GM23338 (cell line): ENCODE data around the gene PLPP7. TPM values are rescaled to one million over a fixed set of nuclear protein-coding genes. Genes with fewer than 3 reads are reported as not detected.

ENCODE experiments used
- ATAC-seq: fragments of 200-7000 bp; cut with Tn5 transposase; 3 replicates; pipeline ENCODE4 v1.9.1; 2020
- DNase-seq: peaks from one replicate; pipeline ENCODE4 v3.0.0-alpha.2; 2015; ENCODE audit warnings: low spot score
- H2AFZ ChIP-seq: fragments of 200-600 bp; sonication (generic); 2 replicates; pipeline ENCODE4 v1.8.0; 2016; ENCODE audit warnings: antibody characterized with exemption, mild to moderate bottlenecking, moderate library complexity
- H3F3A ChIP-seq: fragments of 200-600 bp; sonication (generic); replicated peaks from 2 replicates; pipeline ENCODE4 v1.8.0; 2017; ENCODE audit warnings: antibody characterized with exemption, mixed run types, low read depth
- H3K27ac ChIP-seq: fragments of 200-600 bp; sonication (generic); 2 replicates; pipeline ENCODE4 v1.6.1; 2016; ENCODE audit warnings: low read depth
- H3K27me3 ChIP-seq: fragments of 200-600 bp; sonication (generic); 2 replicates; pipeline ENCODE4 v1.8.0; 2016; ENCODE audit warnings: mild to moderate bottlenecking, mixed run types, moderate library complexity; ENCODE audit not compliant: insufficient read depth
- H3K36me3 ChIP-seq: fragments of 200-600 bp; sonication (generic); 2 replicates; pipeline ENCODE4 v1.8.0; 2016; ENCODE audit warnings: mild to moderate bottlenecking; ENCODE audit not compliant: insufficient read depth
- H3K4me1 ChIP-seq: fragments of 200-600 bp; sonication (generic); 2 replicates; pipeline ENCODE4 v1.8.0; 2016; ENCODE audit warnings: mild to moderate bottlenecking, moderate library complexity; ENCODE audit not compliant: insufficient read depth
- H3K4me2 ChIP-seq: fragments of 200-600 bp; sonication (generic); 2 replicates; pipeline ENCODE4 v1.7.1; 2017; ENCODE audit warnings: mixed run types
- H3K4me3 ChIP-seq: fragments of 200-600 bp; sonication (generic); 2 replicates; pipeline ENCODE4 v1.6.1; 2016; ENCODE audit warnings: mixed run types
- H3K79me2 ChIP-seq: fragments of 200-600 bp; sonication (generic); replicated peaks from 2 replicates; pipeline ENCODE4 v1.8.0; 2017; ENCODE audit warnings: mild to moderate bottlenecking; ENCODE audit not compliant: insufficient read depth
- H3K9me2 ChIP-seq: fragments of 200-600 bp; sonication (generic); 2 replicates; pipeline ENCODE4 v1.8.0; 2017; ENCODE audit not compliant: insufficient read depth
- H4K20me1 ChIP-seq: fragments of 200-600 bp; sonication (generic); replicated peaks from 2 replicates; pipeline ENCODE4 v1.8.0; 2017; ENCODE audit warnings: mild to moderate bottlenecking; ENCODE audit not compliant: insufficient read depth
- H3K27ac Mint-ChIP-seq: 2 replicates; pipeline ENCODE4 v1.8.0; 2020; ENCODE audit warnings: inconsistent platforms, mild to moderate bottlenecking, moderate library complexity, mixed read lengths
- H3K27me3 Mint-ChIP-seq: 3 replicates; pipeline ENCODE4 v1.8.0; 2022; ENCODE audit warnings: low read depth, mild to moderate bottlenecking, moderate library complexity, mixed read lengths, inconsistent platforms; ENCODE audit not compliant: insufficient read depth, poor library complexity
- H3K36me3 Mint-ChIP-seq: 3 replicates; pipeline ENCODE4 v1.8.0; 2021; ENCODE audit warnings: low read depth, mild to moderate bottlenecking, inconsistent platforms, moderate library complexity, mixed read lengths
- H3K4me1 Mint-ChIP-seq: 3 replicates; pipeline ENCODE4 v1.8.0; 2020; ENCODE audit warnings: mild to moderate bottlenecking, inconsistent platforms, mixed read lengths
- H3K4me3 Mint-ChIP-seq: 3 replicates; pipeline ENCODE4 v1.8.0; 2021; ENCODE audit warnings: moderate library complexity, mild to moderate bottlenecking, inconsistent platforms, mixed read lengths
- H3K9me3 Mint-ChIP-seq: 3 replicates; pipeline ENCODE4 v1.8.0; 2020; ENCODE audit warnings: moderate library complexity, mild to moderate bottlenecking, inconsistent platforms, mixed read lengths
- CREB1 ChIP-seq: fragments of 250-450 bp; sonication (Bioruptor Pico); IDR thresholded peaks from 2 replicates; pipeline ENCODE4 v1.5.0; 2020; ENCODE audit warnings: low read depth, mild to moderate bottlenecking, moderate library complexity
- ETS1 ChIP-seq: IDR thresholded peaks from 2 replicates; pipeline ENCODE4 v1.6.1; 2016; ENCODE audit warnings: antibody characterized with exemption
- EZH2 ChIP-seq: fragments of 200-600 bp; sonication (generic); IDR thresholded peaks from one replicate; pipeline ENCODE4 v1.8.0; 2017; ENCODE audit warnings: antibody characterized with exemption, mild to moderate bottlenecking, low read depth; ENCODE audit not compliant: unreplicated experiment
- EZH2phosphoT487 ChIP-seq: fragments of 200-600 bp; sonication (generic); IDR thresholded peaks from one replicate; pipeline ENCODE4 v1.8.1; 2018; ENCODE audit warnings: antibody characterized with exemption; ENCODE audit not compliant: unreplicated experiment
- JUNB ChIP-seq: IDR thresholded peaks from one replicate; pipeline ENCODE4 v1.6.1; 2016; ENCODE audit warnings: antibody characterized with exemption; ENCODE audit not compliant: unreplicated experiment
- NANOG ChIP-seq: IDR thresholded peaks from 2 replicates; pipeline ENCODE4 v1.6.1; 2016; ENCODE audit warnings: antibody characterized with exemption, borderline replicate concordance
- POLR2AphosphoS5 ChIP-seq: IDR thresholded peaks from 2 replicates; pipeline ENCODE4 v1.6.1; 2016; ENCODE audit warnings: antibody characterized with exemption, low read depth
- STAT1 ChIP-seq: IDR thresholded peaks from one replicate; pipeline ENCODE4 v1.6.1; 2016; ENCODE audit warnings: antibody characterized with exemption; ENCODE audit not compliant: unreplicated experiment
- ZNF114 ChIP-seq: fragments of 250-450 bp; sonication (Bioruptor Pico); IDR thresholded peaks from 2 replicates; pipeline ENCODE4 v1.5.0; 2020; ENCODE audit warnings: mild to moderate bottlenecking, moderate library complexity
- ZNF331 ChIP-seq: fragments of 250-450 bp; sonication (Bioruptor Pico); IDR thresholded peaks from 2 replicates; pipeline ENCODE4 v1.5.0; 2020; ENCODE audit warnings: low read depth, mild to moderate bottlenecking, moderate library complexity
- ZNF462 ChIP-seq: fragments of 250-450 bp; sonication (Bioruptor Pico); IDR thresholded peaks from 2 replicates; pipeline ENCODE4 v1.5.0; 2020; ENCODE audit warnings: mild to moderate bottlenecking, moderate library complexity
- polyA plus RNA-seq: library from polyadenylated mRNA; unstranded; fragments of >200 nt; fragmentation: Nextera tagmentation; extraction: Ambion mirVana; gene quantifications from 2 replicates; pipeline ENCODE4 v1.2.1, GENCODE V29; 2016
- total RNA-seq: library from RNA; depleted of rRNA; stranded (reverse); fragments of >200 nt; shearing (Covaris generic); gene quantifications from 2 replicates; pipeline ENCODE4 v1.2.3, GENCODE V29; 2014
- TF ChIP-seq, protein P1 (sequence below), 2 experiments: fragments of 200-600 bp in 1 of 2; sonication (generic) in 1 of 2; conservative IDR thresholded peaks; 2 replicates each; pipeline versions ENCODE4 v1.5.1 to v1.6.1; 2016 to 2017; ENCODE audit warnings: antibody characterized with exemption in 2 of 2, low read depth in 2 of 2, mild to moderate bottlenecking in 2 of 2, moderate library complexity in 1 of 2
- TF ChIP-seq, protein P2 (sequence below): IDR thresholded peaks from one replicate; pipeline ENCODE4 v1.6.1; 2018; ENCODE audit warnings: antibody characterized with exemption; ENCODE audit not compliant: unreplicated experiment

PLPP7 gene
- total and polyA plus RNA-seq, 2 experiments from 2014 or later: 1.6 to 2.4 TPM

- H3K27ac Mint-ChIP-seq: no peak overlapping the region
- DNase-seq: no peak
- Histone ChIP-seq H3K4me1 (no peaks in the 10 kb centered on the region), H3K4me2 (no peak overlapping the region), H3K27ac (no peak overlapping the region), H4K20me1 (no peaks in the 10 kb centered on the region), H2AFZ (no peak overlapping the region), H3K4me3 (no peak overlapping the region), H3K9me2 (no peaks in the 10 kb centered on the region), H3K79me2 (no peaks in the 10 kb centered on the region), H3K36me3 (no peaks in the 10 kb centered on the region), H3F3A (no peaks in the 10 kb centered on the region), H3K27me3 (no peaks in the 10 kb centered on the region)
- no peaks in the 10 kb centered on the region for H3K9me3 Mint-ChIP-seq
- no peaks in the 10 kb centered on the region for H3K4me1 Mint-ChIP-seq
- H3K27me3 Mint-ChIP-seq: peaks cover 9% of the 10 kb centered on the region
- no peaks in the 10 kb centered on the region for H3K36me3 Mint-ChIP-seq
- H3K4me3 Mint-ChIP-seq: no peak overlapping the region
- ATAC-seq: no peak
- TF ChIP-seq CREB1 (CRISPR knock-in tag) (no peak), EZH2phosphoT487 (no peak), STAT1 (no peak), JUNB (no peak), NANOG (no peak), POLR2AphosphoS5 (no peak), ZNF114 (CRISPR knock-in tag) (no peak), ZNF462 (CRISPR knock-in tag) (no peak), EZH2 (no peak), ETS1 (no peak), ZNF331 (CRISPR knock-in tag) (no peak)
- TF ChIP-seq, protein P1, sequence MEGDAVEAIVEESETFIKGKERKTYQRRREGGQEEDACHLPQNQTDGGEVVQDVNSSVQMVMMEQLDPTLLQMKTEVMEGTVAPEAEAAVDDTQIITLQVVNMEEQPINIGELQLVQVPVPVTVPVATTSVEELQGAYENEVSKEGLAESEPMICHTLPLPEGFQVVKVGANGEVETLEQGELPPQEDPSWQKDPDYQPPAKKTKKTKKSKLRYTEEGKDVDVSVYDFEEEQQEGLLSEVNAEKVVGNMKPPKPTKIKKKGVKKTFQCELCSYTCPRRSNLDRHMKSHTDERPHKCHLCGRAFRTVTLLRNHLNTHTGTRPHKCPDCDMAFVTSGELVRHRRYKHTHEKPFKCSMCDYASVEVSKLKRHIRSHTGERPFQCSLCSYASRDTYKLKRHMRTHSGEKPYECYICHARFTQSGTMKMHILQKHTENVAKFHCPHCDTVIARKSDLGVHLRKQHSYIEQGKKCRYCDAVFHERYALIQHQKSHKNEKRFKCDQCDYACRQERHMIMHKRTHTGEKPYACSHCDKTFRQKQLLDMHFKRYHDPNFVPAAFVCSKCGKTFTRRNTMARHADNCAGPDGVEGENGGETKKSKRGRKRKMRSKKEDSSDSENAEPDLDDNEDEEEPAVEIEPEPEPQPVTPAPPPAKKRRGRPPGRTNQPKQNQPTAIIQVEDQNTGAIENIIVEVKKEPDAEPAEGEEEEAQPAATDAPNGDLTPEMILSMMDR (conservative IDR thresholded peaks at IDR 0.05; ENCODE audit: low read depth in 2 of 2): no peak
- TF ChIP-seq, protein P2, sequence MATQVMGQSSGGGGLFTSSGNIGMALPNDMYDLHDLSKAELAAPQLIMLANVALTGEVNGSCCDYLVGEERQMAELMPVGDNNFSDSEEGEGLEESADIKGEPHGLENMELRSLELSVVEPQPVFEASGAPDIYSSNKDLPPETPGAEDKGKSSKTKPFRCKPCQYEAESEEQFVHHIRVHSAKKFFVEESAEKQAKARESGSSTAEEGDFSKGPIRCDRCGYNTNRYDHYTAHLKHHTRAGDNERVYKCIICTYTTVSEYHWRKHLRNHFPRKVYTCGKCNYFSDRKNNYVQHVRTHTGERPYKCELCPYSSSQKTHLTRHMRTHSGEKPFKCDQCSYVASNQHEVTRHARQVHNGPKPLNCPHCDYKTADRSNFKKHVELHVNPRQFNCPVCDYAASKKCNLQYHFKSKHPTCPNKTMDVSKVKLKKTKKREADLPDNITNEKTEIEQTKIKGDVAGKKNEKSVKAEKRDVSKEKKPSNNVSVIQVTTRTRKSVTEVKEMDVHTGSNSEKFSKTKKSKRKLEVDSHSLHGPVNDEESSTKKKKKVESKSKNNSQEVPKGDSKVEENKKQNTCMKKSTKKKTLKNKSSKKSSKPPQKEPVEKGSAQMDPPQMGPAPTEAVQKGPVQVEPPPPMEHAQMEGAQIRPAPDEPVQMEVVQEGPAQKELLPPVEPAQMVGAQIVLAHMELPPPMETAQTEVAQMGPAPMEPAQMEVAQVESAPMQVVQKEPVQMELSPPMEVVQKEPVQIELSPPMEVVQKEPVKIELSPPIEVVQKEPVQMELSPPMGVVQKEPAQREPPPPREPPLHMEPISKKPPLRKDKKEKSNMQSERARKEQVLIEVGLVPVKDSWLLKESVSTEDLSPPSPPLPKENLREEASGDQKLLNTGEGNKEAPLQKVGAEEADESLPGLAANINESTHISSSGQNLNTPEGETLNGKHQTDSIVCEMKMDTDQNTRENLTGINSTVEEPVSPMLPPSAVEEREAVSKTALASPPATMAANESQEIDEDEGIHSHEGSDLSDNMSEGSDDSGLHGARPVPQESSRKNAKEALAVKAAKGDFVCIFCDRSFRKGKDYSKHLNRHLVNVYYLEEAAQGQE: no peak
These were observed 34.1 kb downstream of the PLPP7 start for GRCh38 chr9:131323629-131324028.
